Measurements from ENCODE around the gene PRR35.
A peak's percentile ranks its signal among the peaks of the same experiment; 100 is the strongest.

The PRR35 gene

DNA sequence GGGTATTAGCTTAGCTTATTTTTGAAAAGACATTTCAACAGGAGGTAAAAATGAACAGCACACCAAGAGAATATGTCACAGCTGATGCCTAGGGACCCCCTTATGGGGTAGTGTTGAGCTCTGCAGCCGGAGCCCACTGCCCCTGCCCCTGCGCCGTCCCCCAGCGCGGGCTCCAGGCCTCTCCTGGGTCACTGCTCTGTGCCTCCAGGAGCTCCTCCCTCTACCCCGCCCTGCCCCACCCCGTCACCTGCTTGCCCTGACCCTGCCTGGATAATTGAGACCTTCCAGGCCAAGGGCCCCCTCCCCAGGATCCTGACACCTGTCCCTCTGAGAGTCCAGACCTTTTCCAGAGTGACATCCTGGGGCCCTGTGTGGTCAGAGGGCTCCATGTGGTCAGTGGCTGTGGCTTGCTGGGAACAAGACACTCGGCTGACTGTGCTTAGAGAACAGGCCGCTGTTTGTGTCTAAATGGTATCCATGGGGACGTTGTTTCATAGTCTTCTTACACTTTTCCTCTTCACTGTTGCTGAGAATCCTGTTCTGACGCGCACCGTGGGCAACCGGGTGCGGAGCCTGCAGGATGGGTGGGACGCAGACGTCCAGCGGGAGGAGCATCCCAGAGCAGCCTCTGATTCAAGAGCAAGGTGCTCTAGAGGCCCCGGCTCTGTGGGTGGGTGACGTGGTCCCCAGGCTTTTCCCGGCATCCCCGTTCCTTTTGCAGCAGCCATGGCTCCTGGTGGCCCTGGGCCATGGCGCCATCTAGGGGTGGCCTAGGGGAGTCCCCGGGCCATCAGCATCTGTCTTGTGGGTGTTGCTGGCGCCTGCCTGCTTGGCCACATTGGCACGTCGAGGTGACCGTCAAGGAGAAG, 50.6 kb downstream of the PRR35 start:
- Histone ChIP-seq H3K36me3 (ENCODE audit: low read depth) (no peaks in the 10 kb centered on the region), H3K27ac (ENCODE audit: poor library complexity, severe bottlenecking) (no peak overlapping the region), H3K27me3 (ENCODE audit: insufficient read depth, poor library complexity, severe bottlenecking) (no peaks in the 10 kb centered on the region), H3K4me3 (ENCODE audit: severe bottlenecking) (no peak overlapping the region), H3K4me1 (ENCODE audit: insufficient read depth, poor library complexity, severe bottlenecking) (peaks cover 5% of the 10 kb centered on the region), H3K9me3 (ENCODE audit: severe bottlenecking) (no peaks in the 10 kb centered on the region)
- peak; percentile 42 for TF ChIP-seq CTCF (IDR thresholded peaks at IDR 0.05; ENCODE audit: poor library complexity, severe bottlenecking)
- DNase-seq (ENCODE audit: low spot score) = no peak
- ATAC-seq (ENCODE audit: low read depth) = peak; percentile 68

DNA sequence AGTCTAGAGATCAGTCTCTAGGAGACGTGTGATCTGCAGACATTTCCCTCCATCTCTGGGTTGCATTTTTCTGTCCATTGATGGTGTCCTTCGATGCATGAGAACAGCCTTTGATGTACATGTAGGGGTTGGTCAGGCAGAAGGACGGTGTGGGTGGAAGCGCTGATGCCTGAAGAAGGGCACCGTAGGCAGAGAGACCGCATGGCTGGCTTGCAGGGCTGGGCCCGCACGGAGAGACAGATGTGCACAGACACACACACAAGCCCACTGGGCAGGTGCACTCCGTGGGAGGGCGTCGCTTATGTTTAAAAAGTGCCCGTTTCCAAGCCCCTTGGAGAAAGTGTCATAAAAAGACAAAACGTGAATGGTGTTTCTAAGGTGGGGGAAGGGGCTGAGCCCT, 54.9 kb downstream of the PRR35 start:
- no peak for DNase-seq (ENCODE audit: low spot score)
- no peak for ATAC-seq (ENCODE audit: low read depth)
- no peaks in the 10 kb centered on the region for H3K36me3 ChIP-seq (ENCODE audit: low read depth)

More for the DNA sequence above, 54.9 kb downstream of the PRR35 start:
- H3K27ac ChIP-seq (ENCODE audit: poor library complexity, severe bottlenecking) = no peak overlapping the region
- no peak for TF ChIP-seq CTCF (IDR thresholded peaks at IDR 0.05; ENCODE audit: poor library complexity, severe bottlenecking)
- no peak overlapping the region for H3K4me3 ChIP-seq (ENCODE audit: severe bottlenecking)
- H3K4me1 ChIP-seq (ENCODE audit: insufficient read depth, poor library complexity, severe bottlenecking) = peaks cover 5% of the 10 kb centered on the region
- H3K9me3 ChIP-seq (ENCODE audit: severe bottlenecking) = no peaks in the 10 kb centered on the region
- H3K27me3 ChIP-seq (ENCODE audit: insufficient read depth, poor library complexity, severe bottlenecking) = no peaks in the 10 kb centered on the region
